ENCODE results near the gene YTHDF1.

YTHDF1 gene

DNA sequence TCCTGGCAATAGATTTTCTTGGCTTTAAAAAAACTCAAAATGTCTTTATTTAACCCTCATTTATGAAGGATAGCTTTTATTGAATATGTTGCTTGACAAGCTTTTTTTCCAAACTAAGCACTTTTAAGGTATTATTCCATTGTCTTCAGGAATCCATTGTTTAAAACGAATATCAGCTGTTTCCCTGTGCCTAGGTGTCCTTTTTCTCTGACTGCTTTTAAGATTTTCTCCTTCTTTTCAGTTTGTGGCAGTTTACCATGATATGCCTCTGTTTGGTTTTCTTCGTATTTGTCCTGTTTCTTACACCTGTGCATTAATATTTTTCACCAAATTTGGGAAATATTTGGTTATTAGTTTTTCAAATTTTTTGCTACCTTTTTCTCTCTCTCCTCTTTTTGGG is 68.4 kb downstream of the YTHDF1 start:
- no peak for DNase-seq (ENCODE audit: low read depth in 1 of 2, low spot score in 1 of 2)
- in situ Hi-C loops (cut with HindIII; ENCODE audit: low pct_unique_long_range_greater_than_20kb, low sequenced_read_pairs): no loop called here
- TF ChIP-seq JUND (IDR thresholded peaks at IDR 0.05; ENCODE audit: low read depth): no peak

All from T47D (cell line).